H54 (cell line): ENCODE data around the gene HOXB5.

Experiments
- DNase-seq: peaks from one replicate; pipeline ENCODE4 v3.0.0; 2011; ENCODE audit warnings: low spot score, mixed read lengths; ENCODE audit not compliant: insufficient read length
- FAIRE-seq: peaks from 3 replicates; lab custom pipeline; 2011; peaks lifted over from hg19 to GRCh38; lab: Jason Lieb, UNC
- POLR2A ChIP-seq: IDR thresholded peaks from 2 replicates; pipeline ENCODE4 v1.6.1; 2011; ENCODE audit warnings: low read depth, mild to moderate bottlenecking, low read length

The HOXB5 gene

GRCh38 chr17:48593126-48593829 lies at the start of gene HOXB5:
TSS of gene HOXB5 (minus strand) at chr17:48593779. CDS start at chr17:48593682, 97 bp downstream.
- FAIRE-seq, result no peak
- no peak; the same call in 1 of the 2 replicates for TF ChIP-seq POLR2A

GRCh38 chr17:48642843-48643696 lies 49.5 kb upstream of the HOXB5 start:
- no peak for FAIRE-seq
- DNase-seq, result no peak
- no peak for TF ChIP-seq POLR2A

More at GRCh38 chr17:48593126-48593829, at the start of gene HOXB5:
- DNase-seq, result no peak

- no peak for TF ChIP-seq POLR2A
- FAIRE-seq (no peak), DNase-seq (no peak)
Measured at GRCh38 chr17:48642059-48642842, 48.7 kb upstream of the HOXB5 start.

- no peak for DNase-seq
- FAIRE-seq, result no peak
- TF ChIP-seq POLR2A, result no peak
Measured at GRCh38 chr17:48641541-48642058, 48.0 kb upstream of the HOXB5 start.

GRCh38 chr17:48640858-48641180 lies 47.2 kb upstream of the HOXB5 start:
- DNase-seq, result no peak
- TF ChIP-seq POLR2A, result no peak
- FAIRE-seq, result no peak

- no peak for TF ChIP-seq POLR2A
- no peak for FAIRE-seq
- DNase-seq, result no peak
Measured at GRCh38 chr17:48639982-48640857, 46.6 kb upstream of the HOXB5 start.

DNA sequence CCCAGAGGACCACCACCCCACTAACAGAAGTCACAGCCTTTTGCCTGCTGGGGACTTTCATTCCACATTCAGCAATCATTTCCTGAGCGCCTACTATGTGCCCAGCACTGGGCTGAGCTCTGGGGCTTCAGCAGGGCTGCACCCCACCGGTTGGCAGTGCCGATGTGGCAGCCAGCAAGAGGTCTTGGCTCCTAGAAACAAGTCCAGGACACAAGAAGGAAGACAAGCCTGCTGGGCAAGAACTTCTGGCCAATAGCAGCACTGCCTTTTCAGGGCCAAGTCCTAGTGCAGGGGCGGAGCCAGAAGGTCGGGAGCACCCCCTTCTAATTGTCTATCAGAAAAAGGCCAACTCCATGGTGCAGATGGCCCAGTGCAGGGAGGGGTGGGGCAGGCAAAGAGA lies 45.6 kb upstream of the HOXB5 start:
- TF ChIP-seq POLR2A, result no peak
- DNase-seq (no peak), FAIRE-seq (no peak)

- DNase-seq (peak; percentile 95), FAIRE-seq (peak; percentile 97)
- no peak for TF ChIP-seq POLR2A
Measured at GRCh38 chr17:48637323-48638260, 44.0 kb upstream of the HOXB5 start.

GRCh38 chr17:48636177-48637018 lies 42.8 kb upstream of the HOXB5 start:
- no peak for TF ChIP-seq POLR2A
- no peak for DNase-seq
- no peak for FAIRE-seq

- no peak for DNase-seq
- TF ChIP-seq POLR2A, result no peak
- no peak for FAIRE-seq
Measured at GRCh38 chr17:48634493-48635208, 41.1 kb upstream of the HOXB5 start.
